ENCODE data around the gene PDGFRB. TPM values are rescaled to one million over a fixed set of nuclear protein-coding genes. Genes with fewer than 3 reads are reported as not detected.

Gene PDGFRB
- total and polyA plus RNA-seq, 2 of the 8 experiments (the other 6 are each of a cell fraction or from before 2014, with no cell fraction given) = 4.2 to 13.7 TPM

- TF ChIP-seq KDM4A (IDR thresholded peaks at IDR 0.05; ENCODE audit: low read depth, low read length, severe bottlenecking) (no peak), TBP (IDR thresholded peaks at IDR 0.05; ENCODE audit: low read depth, low read length) (no peak), TAF1 (IDR thresholded peaks at IDR 0.05; ENCODE audit: low read depth, low read length) (no peak)
Measured at GRCh38 chr5:150122158-150122510, 33.5 kb downstream of the PDGFRB start (continued).

All from H1 (cell line).